SU-DHL-6 (cell line): ENCODE data around the gene MYL12B.

Experiments
- CTCF ChIP-seq: fragments of 200-600 bp; sonication (generic); IDR thresholded peaks from one replicate; pipeline ENCODE4 v1.5.1; 2017; ENCODE audit warnings: antibody characterized with exemption, mild to moderate bottlenecking, low read length, moderate library complexity; ENCODE audit not compliant: insufficient read depth, poor library complexity, severe bottlenecking
- EZH2phosphoT487 ChIP-seq: fragments of 200-600 bp; sonication (generic), shearing (Covaris generic); conservative IDR thresholded peaks from 2 replicates; pipeline ENCODE4 v1.6.1; 2018; ENCODE audit warnings: mild to moderate bottlenecking, antibody characterized with exemption, low read length, moderate library complexity, mixed read lengths

GRCh38 chr18:3266062-3266608, 4.2 kb downstream of the MYL12B start:
- TF ChIP-seq CTCF (no peak), EZH2phosphoT487 (no peak)
